ENCODE measurements around the gene BLM. TPM values are rescaled to one million over a fixed set of nuclear protein-coding genes. Genes with fewer than 3 reads are reported as not detected.

BLM gene
- total RNA-seq, 6 experiments from 2014 or later = 2.8 to 7.7 (median 6.1) TPM

DNA sequence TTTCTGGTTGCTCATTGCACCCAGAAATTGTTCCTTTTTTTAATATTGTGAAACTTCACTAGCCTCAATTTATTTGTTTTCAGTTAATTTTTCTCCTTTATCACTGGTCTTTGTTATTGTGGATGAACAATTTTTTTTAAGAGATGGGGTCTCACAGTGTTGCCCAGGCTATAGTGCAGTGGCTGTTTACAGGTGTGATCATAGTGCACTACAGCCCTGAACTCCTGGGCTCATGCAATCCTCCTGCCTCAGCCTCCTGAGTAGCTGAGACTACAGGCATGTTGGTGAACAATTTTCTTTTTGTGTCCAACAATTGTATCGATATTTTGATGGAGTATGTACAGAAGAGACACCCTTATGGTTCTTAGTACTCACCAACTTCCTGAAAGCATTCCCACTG lies 26.3 kb downstream of the BLM start:
- DNase-seq = no peak
- no peaks in the 10 kb centered on the region for H3K4me1 Mint-ChIP-seq (ENCODE audit: low read depth)
- H3K9me3 Mint-ChIP-seq = no peaks in the 10 kb centered on the region
- no peak overlapping the region for H3K27ac Mint-ChIP-seq
- TF ChIP-seq CTCF (IDR thresholded peaks at IDR 0.05) = no peak
- H3K4me3 Mint-ChIP-seq = no peak overlapping the region
- H3K36me3 Mint-ChIP-seq (ENCODE audit: low read depth) = no peaks in the 10 kb centered on the region
- H3K27me3 Mint-ChIP-seq (ENCODE audit: insufficient read depth) = no peaks in the 10 kb centered on the region

GRCh38 chr15:90744759-90745402 lies 27.7 kb downstream of the BLM start:
- Mint-ChIP-seq H3K36me3 (ENCODE audit: low read depth) (no peaks in the 10 kb centered on the region), H3K9me3 (no peaks in the 10 kb centered on the region), H3K4me3 (no peak overlapping the region), H3K27ac (no peak overlapping the region), H3K27me3 (ENCODE audit: insufficient read depth) (no peaks in the 10 kb centered on the region), H3K4me1 (ENCODE audit: low read depth) (no peaks in the 10 kb centered on the region)
- TF ChIP-seq CTCF (IDR thresholded peaks at IDR 0.05) = no peak
- DNase-seq = no peak

DNA sequence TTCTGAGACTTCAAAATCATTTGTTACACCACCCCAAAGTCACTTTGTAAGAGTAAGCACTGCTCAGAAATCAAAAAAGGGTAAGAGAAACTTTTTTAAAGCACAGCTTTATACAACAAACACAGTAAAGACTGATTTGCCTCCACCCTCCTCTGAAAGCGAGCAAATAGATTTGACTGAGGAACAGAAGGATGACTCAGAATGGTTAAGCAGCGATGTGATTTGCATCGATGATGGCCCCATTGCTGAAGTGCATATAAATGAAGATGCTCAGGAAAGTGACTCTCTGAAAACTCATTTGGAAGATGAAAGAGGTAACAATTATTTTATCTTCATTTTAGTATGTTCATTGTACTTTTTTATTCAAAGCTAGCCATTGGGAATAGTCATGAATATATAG lies 32.6 kb downstream of the BLM start:
- TF ChIP-seq CTCF (IDR thresholded peaks at IDR 0.05) = no peak
- no peaks in the 10 kb centered on the region for H3K4me1 Mint-ChIP-seq (ENCODE audit: low read depth)
- no peaks in the 10 kb centered on the region for H3K27me3 Mint-ChIP-seq (ENCODE audit: insufficient read depth)
- H3K4me3 Mint-ChIP-seq = no peak overlapping the region
- DNase-seq = no peak
- H3K27ac Mint-ChIP-seq = no peak overlapping the region
- H3K9me3 Mint-ChIP-seq = no peaks in the 10 kb centered on the region
- no peaks in the 10 kb centered on the region for H3K36me3 Mint-ChIP-seq (ENCODE audit: low read depth)

GRCh38 chr15:90750186-90750585 lies 33.0 kb downstream of the BLM start:
- Mint-ChIP-seq H3K4me1 (ENCODE audit: low read depth) (no peaks in the 10 kb centered on the region), H3K27me3 (ENCODE audit: insufficient read depth) (no peaks in the 10 kb centered on the region), H3K27ac (no peak overlapping the region), H3K4me3 (no peak overlapping the region), H3K9me3 (no peaks in the 10 kb centered on the region), H3K36me3 (ENCODE audit: low read depth) (no peaks in the 10 kb centered on the region)
- TF ChIP-seq CTCF (IDR thresholded peaks at IDR 0.05) = no peak
- DNase-seq = no peak

DNA sequence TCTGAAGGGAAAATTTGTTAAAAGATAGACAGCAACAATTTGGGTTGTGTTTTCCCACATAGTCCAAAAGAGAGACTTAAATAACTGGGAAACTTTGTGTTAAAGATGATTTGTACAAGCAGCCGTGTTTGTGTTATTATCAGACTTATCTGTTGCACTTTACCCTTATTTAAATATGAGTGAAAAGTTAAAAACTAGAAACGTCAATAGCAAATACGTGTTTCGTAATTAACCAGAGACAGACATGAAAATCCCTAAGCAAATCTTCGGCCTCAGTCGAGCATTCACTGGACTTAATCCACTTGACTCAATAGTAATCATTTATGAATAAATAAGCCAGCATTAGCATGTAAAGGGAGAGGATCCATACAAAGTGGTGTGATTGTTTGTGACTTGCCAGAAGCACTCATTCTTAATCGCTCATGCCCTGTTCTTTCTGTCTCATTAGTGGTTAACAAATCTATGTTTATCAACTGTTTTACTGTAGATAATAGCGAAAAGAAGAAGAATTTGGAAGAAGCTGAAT lies 34.2 kb downstream of the BLM start:
- H3K4me3 Mint-ChIP-seq = no peak overlapping the region
- no peaks in the 10 kb centered on the region for H3K4me1 Mint-ChIP-seq (ENCODE audit: low read depth)
- no peak overlapping the region for H3K27ac Mint-ChIP-seq
- H3K9me3 Mint-ChIP-seq = no peaks in the 10 kb centered on the region
- no peaks in the 10 kb centered on the region for H3K36me3 Mint-ChIP-seq (ENCODE audit: low read depth)
- no peak for DNase-seq
- no peak for TF ChIP-seq CTCF (IDR thresholded peaks at IDR 0.05)
- no peaks in the 10 kb centered on the region for H3K27me3 Mint-ChIP-seq (ENCODE audit: insufficient read depth)
